KMS-11 (cell line): ENCODE measurements around the gene UCK2.

ENCODE experiments used
- H2AFZ ChIP-seq: fragments of 200-600 bp; sonication (generic); 2 replicates; pipeline ENCODE4 v1.6.1; 2016; ENCODE audit warnings: antibody characterized with exemption, mixed run types, low read depth
- H3K27ac ChIP-seq: fragments of 200-600 bp; sonication (generic); 2 replicates; pipeline ENCODE4 v1.6.1; 2016; ENCODE audit warnings: mild to moderate bottlenecking, mixed run types
- H3K27me3 ChIP-seq: fragments of 200-600 bp; sonication (generic); 2 replicates; pipeline ENCODE4 v1.6.1; 2017; ENCODE audit warnings: mild to moderate bottlenecking, low read depth, mixed run types, moderate library complexity; ENCODE audit not compliant: insufficient read depth
- H3K36me3 ChIP-seq: fragments of 200-600 bp; sonication (generic); 2 replicates; pipeline ENCODE4 v1.6.1; 2017; ENCODE audit warnings: mild to moderate bottlenecking, mixed run types; ENCODE audit not compliant: insufficient read depth
- H3K4me1 ChIP-seq: fragments of 200-600 bp; sonication (generic); 2 replicates; pipeline ENCODE4 v1.6.1; 2016; ENCODE audit warnings: mild to moderate bottlenecking, low read depth, mixed run types; ENCODE audit not compliant: poor library complexity, severe bottlenecking
- H3K4me2 ChIP-seq: fragments of 200-600 bp; sonication (generic); 2 replicates; pipeline ENCODE4 v1.7.0; 2016; ENCODE audit warnings: mild to moderate bottlenecking, mixed run types
- H3K4me3 ChIP-seq: fragments of 200-600 bp; sonication (generic); IDR thresholded peaks from 2 replicates; pipeline ENCODE4 v1.6.1; 2017; ENCODE audit warnings: low read depth, low read length, mixed read lengths; ENCODE audit not compliant: insufficient read depth
- H3K79me2 ChIP-seq: fragments of 200-600 bp; sonication (generic); 2 replicates; pipeline ENCODE4 v1.6.1; 2016; ENCODE audit warnings: low read depth, mixed run types; ENCODE audit not compliant: insufficient read depth
- H3K9ac ChIP-seq: fragments of 200-600 bp; sonication (generic); 2 replicates; pipeline ENCODE4 v1.6.1; 2016; ENCODE audit warnings: mild to moderate bottlenecking, mixed run types
- H4K20me1 ChIP-seq: fragments of 200-600 bp; sonication (generic); 2 replicates; pipeline ENCODE4 v1.6.1; 2016; ENCODE audit warnings: mild to moderate bottlenecking, mixed run types; ENCODE audit not compliant: insufficient read depth
- TF ChIP-seq, protein P1 (sequence below): fragments of 200-600 bp; sonication (generic); conservative IDR thresholded peaks from 2 replicates; pipeline ENCODE4 v1.6.1; 2017; ENCODE audit warnings: low read depth, mild to moderate bottlenecking, antibody characterized with exemption, low read length, moderate library complexity, mixed read lengths

UCK2 gene

DNA sequence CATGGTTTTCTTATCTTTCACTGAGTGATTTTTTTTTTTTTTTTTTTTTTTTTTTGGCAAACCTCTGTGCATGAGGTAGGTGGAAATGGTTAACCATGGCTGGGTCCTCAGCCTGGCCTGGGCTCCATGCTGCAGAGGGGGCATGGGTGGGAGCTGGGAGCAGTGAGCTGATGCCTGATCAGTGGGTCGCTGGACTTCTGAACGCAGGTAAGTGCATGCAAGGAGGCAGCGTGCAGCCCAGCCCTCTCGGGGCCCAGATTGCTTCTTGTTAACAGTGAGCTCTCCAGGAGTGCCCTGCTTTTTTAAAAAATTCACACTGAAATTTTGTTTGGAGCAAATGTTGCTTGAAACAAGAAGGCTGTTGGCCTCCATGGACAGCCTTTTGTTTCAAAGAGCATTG, 75.2 kb downstream of the UCK2 start:
- H3K4me2 ChIP-seq, result no peak overlapping the region
- H3K36me3 ChIP-seq, result peaks cover 7% of the 10 kb centered on the region; the same call in 1 of the 2 replicates
- peaks cover 13% of the 10 kb centered on the region; the same call in 1 of the 2 replicates for H3K79me2 ChIP-seq
- no peak overlapping the region for H2AFZ ChIP-seq
- peaks cover 4% of the 10 kb centered on the region; the same call in 1 of the 2 replicates for H4K20me1 ChIP-seq
- no peak overlapping the region for H3K4me3 ChIP-seq
- no peak overlapping the region for H3K9ac ChIP-seq
- H3K4me1 ChIP-seq, result no peaks in the 10 kb centered on the region
- H3K27ac ChIP-seq, result no peak overlapping the region
- H3K27me3 ChIP-seq, result no peaks in the 10 kb centered on the region
- TF ChIP-seq, protein P1, sequence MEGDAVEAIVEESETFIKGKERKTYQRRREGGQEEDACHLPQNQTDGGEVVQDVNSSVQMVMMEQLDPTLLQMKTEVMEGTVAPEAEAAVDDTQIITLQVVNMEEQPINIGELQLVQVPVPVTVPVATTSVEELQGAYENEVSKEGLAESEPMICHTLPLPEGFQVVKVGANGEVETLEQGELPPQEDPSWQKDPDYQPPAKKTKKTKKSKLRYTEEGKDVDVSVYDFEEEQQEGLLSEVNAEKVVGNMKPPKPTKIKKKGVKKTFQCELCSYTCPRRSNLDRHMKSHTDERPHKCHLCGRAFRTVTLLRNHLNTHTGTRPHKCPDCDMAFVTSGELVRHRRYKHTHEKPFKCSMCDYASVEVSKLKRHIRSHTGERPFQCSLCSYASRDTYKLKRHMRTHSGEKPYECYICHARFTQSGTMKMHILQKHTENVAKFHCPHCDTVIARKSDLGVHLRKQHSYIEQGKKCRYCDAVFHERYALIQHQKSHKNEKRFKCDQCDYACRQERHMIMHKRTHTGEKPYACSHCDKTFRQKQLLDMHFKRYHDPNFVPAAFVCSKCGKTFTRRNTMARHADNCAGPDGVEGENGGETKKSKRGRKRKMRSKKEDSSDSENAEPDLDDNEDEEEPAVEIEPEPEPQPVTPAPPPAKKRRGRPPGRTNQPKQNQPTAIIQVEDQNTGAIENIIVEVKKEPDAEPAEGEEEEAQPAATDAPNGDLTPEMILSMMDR, result no peak

DNA sequence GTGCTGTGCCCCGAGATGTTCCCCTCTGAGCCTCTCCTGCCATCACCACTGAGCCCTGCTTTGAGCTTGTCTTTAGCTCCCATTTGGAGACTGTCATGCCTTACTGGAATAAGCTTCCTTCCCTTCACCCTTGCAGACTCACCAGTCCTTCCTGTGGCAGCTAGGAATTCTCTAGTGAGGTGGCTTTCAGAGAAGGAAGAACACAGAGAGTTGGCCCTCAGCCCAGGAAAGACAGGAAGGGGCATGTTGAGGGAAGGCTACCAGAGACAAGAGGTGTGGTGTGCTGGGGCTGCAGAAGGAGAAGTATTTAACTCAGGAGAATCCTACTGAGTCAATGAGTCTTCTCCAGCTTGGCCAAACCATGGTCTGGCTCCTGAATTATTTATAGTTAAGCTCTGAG, 76.3 kb downstream of the UCK2 start:
- no peak overlapping the region for H3K4me3 ChIP-seq
- peaks cover 4% of the 10 kb centered on the region; the same call in 1 of the 2 replicates for H4K20me1 ChIP-seq
- no peaks in the 10 kb centered on the region for H3K27me3 ChIP-seq
- no peak overlapping the region for H3K27ac ChIP-seq
- H3K36me3 ChIP-seq, result peaks cover 10% of the 10 kb centered on the region; the same call in 1 of the 2 replicates
- no peak overlapping the region for H3K9ac ChIP-seq
- peaks cover 13% of the 10 kb centered on the region; the same call in 1 of the 2 replicates for H3K79me2 ChIP-seq
- H2AFZ ChIP-seq, result no peak overlapping the region
- no peaks in the 10 kb centered on the region for H3K4me1 ChIP-seq
- TF ChIP-seq, protein P1, result no peak
- H3K4me2 ChIP-seq, result no peak overlapping the region

DNA sequence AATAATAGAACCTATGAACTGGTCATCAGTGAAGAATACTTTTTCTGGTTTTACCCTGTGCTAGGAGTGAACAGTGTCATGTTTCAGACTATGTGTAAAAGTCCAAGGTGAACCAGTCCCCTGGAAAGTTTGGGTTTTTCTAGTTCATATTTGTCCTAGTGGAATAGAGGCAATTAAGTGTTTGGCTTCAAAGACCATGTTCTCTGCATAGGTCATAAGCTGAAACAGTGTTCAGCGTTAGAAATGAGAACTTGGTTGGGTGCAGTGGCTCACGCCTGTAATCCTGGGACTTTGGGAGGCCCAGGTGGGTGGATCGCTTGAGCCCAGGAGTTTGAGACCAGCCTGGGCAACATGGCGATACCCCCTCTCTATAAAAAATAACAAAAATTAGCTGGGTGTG, 77.5 kb downstream of the UCK2 start:
- Histone ChIP-seq H3K36me3 (peaks cover 10% of the 10 kb centered on the region; the same call in 1 of the 2 replicates), H3K27ac (no peak overlapping the region)

DNA sequence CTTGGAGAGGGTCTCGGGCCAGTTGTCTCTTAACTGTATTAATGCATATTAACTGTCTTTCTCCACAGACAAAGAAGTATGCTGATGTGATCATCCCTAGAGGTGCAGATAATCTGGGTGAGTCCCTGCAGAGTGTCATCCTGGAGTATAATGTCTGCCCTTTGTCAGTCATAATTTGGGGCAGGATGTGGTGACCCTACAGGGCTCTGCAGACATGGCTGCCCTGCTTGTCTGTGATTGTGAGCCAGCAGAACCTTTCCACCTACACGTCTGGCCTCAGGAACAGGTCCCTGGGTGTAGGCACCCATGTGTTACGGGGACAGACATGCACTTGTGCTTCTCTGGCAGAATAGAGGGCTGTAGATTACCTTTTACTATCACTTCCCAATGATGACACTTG, 78.4 kb downstream of the UCK2 start:
- H3K27me3 ChIP-seq, result no peaks in the 10 kb centered on the region
- no peak overlapping the region for H3K4me2 ChIP-seq
- H4K20me1 ChIP-seq, result no peaks in the 10 kb centered on the region; the same call in 1 of the 2 replicates
- TF ChIP-seq, protein P1, result no peak
- H3K4me1 ChIP-seq, result no peaks in the 10 kb centered on the region
- no peak overlapping the region for H3K27ac ChIP-seq
- H3K36me3 ChIP-seq, result peaks cover 10% of the 10 kb centered on the region; the same call in 1 of the 2 replicates
- H3K79me2 ChIP-seq, result peaks cover 13% of the 10 kb centered on the region; the same call in 1 of the 2 replicates
- no peak overlapping the region for H3K9ac ChIP-seq
- H2AFZ ChIP-seq, result no peak overlapping the region
- H3K4me3 ChIP-seq, result no peak overlapping the region

More for the DNA sequence above, 77.5 kb downstream of the UCK2 start:
- no peak overlapping the region for H3K4me2 ChIP-seq
- H3K79me2 ChIP-seq, result peaks cover 13% of the 10 kb centered on the region; the same call in 1 of the 2 replicates
- peaks cover 2% of the 10 kb centered on the region; the same call in 1 of the 2 replicates for H4K20me1 ChIP-seq
- H2AFZ ChIP-seq, result no peak overlapping the region
- no peaks in the 10 kb centered on the region for H3K4me1 ChIP-seq
- TF ChIP-seq, protein P1, result no peak
- H3K9ac ChIP-seq, result no peak overlapping the region
- no peaks in the 10 kb centered on the region for H3K27me3 ChIP-seq
- no peak overlapping the region for H3K4me3 ChIP-seq
